GM23338 (cell line): Measurements from ENCODE around the gene HEBP1. TPM values are rescaled to one million over a fixed set of nuclear protein-coding genes. Genes with fewer than 3 reads are reported as not detected.

Source experiments
- ATAC-seq: fragments of 200-7000 bp; cut with Tn5 transposase; 3 replicates; pipeline ENCODE4 v1.9.1; 2020
- DNase-seq: peaks from one replicate; pipeline ENCODE4 v3.0.0-alpha.2; 2015; ENCODE audit warnings: low spot score
- H2AFZ ChIP-seq: fragments of 200-600 bp; sonication (generic); 2 replicates; pipeline ENCODE4 v1.8.0; 2016; ENCODE audit warnings: antibody characterized with exemption, mild to moderate bottlenecking, moderate library complexity
- H3F3A ChIP-seq: fragments of 200-600 bp; sonication (generic); replicated peaks from 2 replicates; pipeline ENCODE4 v1.8.0; 2017; ENCODE audit warnings: antibody characterized with exemption, mixed run types, low read depth
- H3K27ac ChIP-seq: fragments of 200-600 bp; sonication (generic); 2 replicates; pipeline ENCODE4 v1.6.1; 2016; ENCODE audit warnings: low read depth
- H3K27me3 ChIP-seq: fragments of 200-600 bp; sonication (generic); 2 replicates; pipeline ENCODE4 v1.8.0; 2016; ENCODE audit warnings: mild to moderate bottlenecking, mixed run types, moderate library complexity; ENCODE audit not compliant: insufficient read depth
- H3K36me3 ChIP-seq: fragments of 200-600 bp; sonication (generic); 2 replicates; pipeline ENCODE4 v1.8.0; 2016; ENCODE audit warnings: mild to moderate bottlenecking; ENCODE audit not compliant: insufficient read depth
- H3K4me1 ChIP-seq: fragments of 200-600 bp; sonication (generic); 2 replicates; pipeline ENCODE4 v1.8.0; 2016; ENCODE audit warnings: mild to moderate bottlenecking, moderate library complexity; ENCODE audit not compliant: insufficient read depth
- H3K4me2 ChIP-seq: fragments of 200-600 bp; sonication (generic); 2 replicates; pipeline ENCODE4 v1.7.1; 2017; ENCODE audit warnings: mixed run types
- H3K4me3 ChIP-seq: fragments of 200-600 bp; sonication (generic); 2 replicates; pipeline ENCODE4 v1.6.1; 2016; ENCODE audit warnings: mixed run types
- H3K79me2 ChIP-seq: fragments of 200-600 bp; sonication (generic); replicated peaks from 2 replicates; pipeline ENCODE4 v1.8.0; 2017; ENCODE audit warnings: mild to moderate bottlenecking; ENCODE audit not compliant: insufficient read depth
- H3K9me2 ChIP-seq: fragments of 200-600 bp; sonication (generic); 2 replicates; pipeline ENCODE4 v1.8.0; 2017; ENCODE audit not compliant: insufficient read depth
- H4K20me1 ChIP-seq: fragments of 200-600 bp; sonication (generic); replicated peaks from 2 replicates; pipeline ENCODE4 v1.8.0; 2017; ENCODE audit warnings: mild to moderate bottlenecking; ENCODE audit not compliant: insufficient read depth
- H3K27ac Mint-ChIP-seq: 2 replicates; pipeline ENCODE4 v1.8.0; 2020; ENCODE audit warnings: inconsistent platforms, mild to moderate bottlenecking, moderate library complexity, mixed read lengths
- H3K27me3 Mint-ChIP-seq: 3 replicates; pipeline ENCODE4 v1.8.0; 2022; ENCODE audit warnings: low read depth, mild to moderate bottlenecking, moderate library complexity, mixed read lengths, inconsistent platforms; ENCODE audit not compliant: insufficient read depth, poor library complexity
- H3K36me3 Mint-ChIP-seq: 3 replicates; pipeline ENCODE4 v1.8.0; 2021; ENCODE audit warnings: low read depth, mild to moderate bottlenecking, inconsistent platforms, moderate library complexity, mixed read lengths
- H3K4me1 Mint-ChIP-seq: 3 replicates; pipeline ENCODE4 v1.8.0; 2020; ENCODE audit warnings: mild to moderate bottlenecking, inconsistent platforms, mixed read lengths
- H3K4me3 Mint-ChIP-seq: 3 replicates; pipeline ENCODE4 v1.8.0; 2021; ENCODE audit warnings: moderate library complexity, mild to moderate bottlenecking, inconsistent platforms, mixed read lengths
- H3K9me3 Mint-ChIP-seq: 3 replicates; pipeline ENCODE4 v1.8.0; 2020; ENCODE audit warnings: moderate library complexity, mild to moderate bottlenecking, inconsistent platforms, mixed read lengths
- CTCF ChIP-seq, 2 experiments: fragments of 200-600 bp in 1 of 2; sonication (generic) in 1 of 2; conservative IDR thresholded peaks; 2 replicates each; pipeline versions ENCODE4 v1.5.1 to v1.6.1; 2016 to 2017; ENCODE audit warnings: antibody characterized with exemption in 2 of 2, low read depth in 2 of 2, mild to moderate bottlenecking in 2 of 2, moderate library complexity in 1 of 2
- ETS1 ChIP-seq: IDR thresholded peaks from 2 replicates; pipeline ENCODE4 v1.6.1; 2016; ENCODE audit warnings: antibody characterized with exemption
- POLR2AphosphoS5 ChIP-seq: IDR thresholded peaks from 2 replicates; pipeline ENCODE4 v1.6.1; 2016; ENCODE audit warnings: antibody characterized with exemption, low read depth
- REST ChIP-seq: IDR thresholded peaks from one replicate; pipeline ENCODE4 v1.6.1; 2018; ENCODE audit warnings: antibody characterized with exemption; ENCODE audit not compliant: unreplicated experiment
- ZNF114 ChIP-seq: fragments of 250-450 bp; sonication (Bioruptor Pico); IDR thresholded peaks from 2 replicates; pipeline ENCODE4 v1.5.0; 2020; ENCODE audit warnings: mild to moderate bottlenecking, moderate library complexity
- ZNF331 ChIP-seq: fragments of 250-450 bp; sonication (Bioruptor Pico); IDR thresholded peaks from 2 replicates; pipeline ENCODE4 v1.5.0; 2020; ENCODE audit warnings: low read depth, mild to moderate bottlenecking, moderate library complexity
- ZNF462 ChIP-seq: fragments of 250-450 bp; sonication (Bioruptor Pico); IDR thresholded peaks from 2 replicates; pipeline ENCODE4 v1.5.0; 2020; ENCODE audit warnings: mild to moderate bottlenecking, moderate library complexity
- polyA plus RNA-seq: library from polyadenylated mRNA; unstranded; fragments of >200 nt; fragmentation: Nextera tagmentation; extraction: Ambion mirVana; gene quantifications from 2 replicates; pipeline ENCODE4 v1.2.1, GENCODE V29; 2016
- total RNA-seq: library from RNA; depleted of rRNA; stranded (reverse); fragments of >200 nt; shearing (Covaris generic); gene quantifications from 2 replicates; pipeline ENCODE4 v1.2.3, GENCODE V29; 2014

Gene HEBP1
- total and polyA plus RNA-seq, 2 experiments from 2014 or later = 25.2 to 45.1 TPM

GRCh38 chr12:13026286-13026685, 26.2 kb upstream of the HEBP1 start (continued):
- TF ChIP-seq CTCF (conservative IDR thresholded peaks at IDR 0.05; ENCODE audit: low read depth in 2 of 2) = no peak

- Histone ChIP-seq H3K36me3 (no peaks in the 10 kb centered on the region), H3K27me3 (no peaks in the 10 kb centered on the region), H3K4me3 (no peak overlapping the region), H3K9me2 (no peaks in the 10 kb centered on the region), H3K4me2 (no peak overlapping the region), H3K27ac (no peak overlapping the region), H3K4me1 (no peaks in the 10 kb centered on the region), H3K79me2 (no peaks in the 10 kb centered on the region), H4K20me1 (no peaks in the 10 kb centered on the region), H3F3A (no peaks in the 10 kb centered on the region), H2AFZ (no peak overlapping the region)
- Mint-ChIP-seq H3K36me3 (no peaks in the 10 kb centered on the region), H3K27ac (no peak overlapping the region), H3K27me3 (no peaks in the 10 kb centered on the region), H3K9me3 (no peaks in the 10 kb centered on the region), H3K4me1 (peaks cover 21% of the 10 kb centered on the region), H3K4me3 (no peak overlapping the region)
- DNase-seq = no peak
- TF ChIP-seq ZNF114 (no peak), ZNF462 (no peak), REST (no peak), ETS1 (no peak), ZNF331 (CRISPR knock-in tag) (no peak), POLR2AphosphoS5 (no peak)
- ATAC-seq = no peak
Measured at GRCh38 chr12:13024531-13024916, 24.5 kb upstream of the HEBP1 start.
